ENCODE measurements around the gene SLC16A14. TPM values are rescaled to one million over a fixed set of nuclear protein-coding genes. Genes with fewer than 3 reads are reported as not detected.

The SLC16A14 gene
- polyA plus RNA-seq, 1 of the 3 experiments (the other 2 are of a cell fraction): 0.90 TPM

DNA sequence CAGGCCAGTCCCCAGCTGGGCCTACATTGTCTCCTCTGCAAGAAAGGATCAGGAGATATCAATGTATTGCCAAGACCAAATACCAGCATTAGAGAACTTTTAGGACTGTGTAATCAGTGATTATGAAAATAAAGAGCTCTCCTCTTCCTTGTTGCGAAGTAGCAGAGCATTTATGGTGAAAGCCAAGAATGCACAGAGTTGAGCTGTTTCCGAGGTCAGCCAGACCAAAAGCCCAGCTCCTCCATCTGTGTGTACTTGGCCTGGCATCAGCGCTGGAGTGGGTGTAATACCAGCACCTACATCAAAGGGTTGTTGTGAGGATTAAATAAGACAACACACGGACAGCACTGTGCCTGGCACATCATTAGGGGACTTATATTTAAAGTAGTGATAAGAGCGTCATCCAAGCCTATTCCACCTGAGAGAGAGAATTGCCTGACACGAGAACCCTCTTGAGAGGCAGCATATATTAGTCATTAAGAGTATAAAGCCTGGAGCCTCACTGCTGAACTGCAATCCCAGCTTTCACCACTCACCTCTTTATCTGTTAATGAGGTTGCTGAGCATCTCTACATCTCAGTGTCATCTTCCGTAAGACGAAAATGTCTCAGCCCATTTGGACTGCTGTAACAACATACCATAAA, 7.4 kb upstream of the SLC16A14 start:
- H3K4me1 ChIP-seq (ENCODE audit: control insufficient read depth in 1 of 2, insufficient read depth in 2 of 2, low read depth in 1 of 2, low read length in 1 of 2): no peaks in the 10 kb centered on the region
- WGBS (ENCODE audit: low lambda C conversion rate): 58% methylated on average over 7 of the region's 8 CpGs
- H3K4me2 ChIP-seq: no peak overlapping the region
- H3K9me3 ChIP-seq: no peaks in the 10 kb centered on the region
- ChIA-PET CTCF (no interaction called here), POLR2A (no interaction called here)
- H3K9ac ChIP-seq: no peak overlapping the region
- H3K36me3 ChIP-seq (replicated peaks in 1 of 2; ENCODE audit: control insufficient read depth in 1 of 2, insufficient read depth in 2 of 2, low read length in 1 of 2): no peaks in the 10 kb centered on the region
- no peaks in the 10 kb centered on the region for H4K20me1 ChIP-seq (ENCODE audit: insufficient read depth)
- H2AFZ ChIP-seq (ENCODE audit: low read depth): no peak overlapping the region
- H3K27me3 ChIP-seq (ENCODE audit: insufficient read depth): no peaks in the 10 kb centered on the region; the same call in 1 of the 2 replicates
- H3K79me2 ChIP-seq (ENCODE audit: insufficient read depth): no peaks in the 10 kb centered on the region
- no peak for TF ChIP-seq FOXJ3 (CRISPR knock-in tag; IDR thresholded peaks at IDR 0.05)
- TF ChIP-seq NFIC (IDR thresholded peaks at IDR 0.05; ENCODE audit: borderline replicate concordance): no peak
- TF ChIP-seq MEF2A (IDR thresholded peaks at IDR 0.05; ENCODE audit: borderline replicate concordance, low read depth): no peak
- TF ChIP-seq GATA2 (CRISPR knock-in tag; IDR thresholded peaks at IDR 0.05): no peak
- no peak for TF ChIP-seq YY1 (IDR thresholded peaks at IDR 0.05; ENCODE audit: low read depth)
- H3K27ac ChIP-seq (ENCODE audit: low read depth in 2 of 2, low read length in 1 of 2): no peak overlapping the region
- no peak overlapping the region for H3K4me3 ChIP-seq (ENCODE audit: low read depth in 2 of 2, low read length in 1 of 2)
- no peak for DNase-seq
- no peaks in the 10 kb centered on the region for H3F3A ChIP-seq (replicated peaks; ENCODE audit: insufficient read depth)
- H3K9me2 ChIP-seq: no peaks in the 10 kb centered on the region

DNA sequence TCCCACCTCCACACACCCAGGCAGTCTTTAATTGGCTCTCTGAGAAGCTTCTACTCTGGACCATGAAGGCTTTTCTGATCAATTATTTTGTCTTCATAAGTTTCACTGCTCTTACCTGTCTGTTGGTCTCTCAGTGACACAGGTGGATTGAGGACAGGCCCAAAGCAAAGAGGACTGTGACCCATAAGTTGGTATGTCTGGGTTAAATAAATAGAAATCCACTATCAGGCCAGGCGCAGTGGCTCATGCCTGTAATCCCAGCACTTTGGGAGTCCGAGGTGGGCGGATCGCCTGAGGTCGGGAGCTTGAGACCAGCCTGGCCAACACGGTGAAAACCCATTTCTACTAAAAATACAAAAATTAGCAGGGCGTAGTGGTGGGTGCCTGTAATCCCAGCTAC, 2.7 kb upstream of the SLC16A14 start:
- Histone ChIP-seq H3K36me3 (replicated peaks in 1 of 2; ENCODE audit: control insufficient read depth in 1 of 2, insufficient read depth in 2 of 2, low read length in 1 of 2) (no peaks in the 10 kb centered on the region), H4K20me1 (ENCODE audit: insufficient read depth) (no peaks in the 10 kb centered on the region), H3K9ac (no peak overlapping the region), H3K27ac (ENCODE audit: low read depth in 2 of 2, low read length in 1 of 2) (no peak overlapping the region), H3K27me3 (ENCODE audit: insufficient read depth) (no peaks in the 10 kb centered on the region), H3F3A (replicated peaks; ENCODE audit: insufficient read depth) (no peaks in the 10 kb centered on the region), H3K4me1 (ENCODE audit: control insufficient read depth in 1 of 2, insufficient read depth in 2 of 2, low read depth in 1 of 2, low read length in 1 of 2) (no peaks in the 10 kb centered on the region; a peak in 1 of 4 replicates), H3K79me2 (ENCODE audit: insufficient read depth) (no peaks in the 10 kb centered on the region), H2AFZ (ENCODE audit: low read depth) (no peak overlapping the region), H3K9me3 (no peaks in the 10 kb centered on the region), H3K4me3 (ENCODE audit: low read depth in 2 of 2, low read length in 1 of 2) (no peak overlapping the region), H3K9me2 (no peaks in the 10 kb centered on the region), H3K4me2 (no peak overlapping the region)
- WGBS (ENCODE audit: low lambda C conversion rate): 92% methylated on average over 7 of the region's 7 CpGs
- no peak for DNase-seq
- POLR2A ChIA-PET: no interaction called here
- CTCF ChIA-PET: interaction anchor here (1.1 to 5.8 kb wide), 2 partner anchors 19 to 88 kb away, joined by 4 to 69 read pairs; no protein-coding TSS in a partner anchor
- TF ChIP-seq TCF12 (IDR thresholded peaks at IDR 0.05): no peak
- TF ChIP-seq RAD21 (IDR thresholded peaks at IDR 0.05; ENCODE audit: low read length): no peak
- TF ChIP-seq, protein P1, sequence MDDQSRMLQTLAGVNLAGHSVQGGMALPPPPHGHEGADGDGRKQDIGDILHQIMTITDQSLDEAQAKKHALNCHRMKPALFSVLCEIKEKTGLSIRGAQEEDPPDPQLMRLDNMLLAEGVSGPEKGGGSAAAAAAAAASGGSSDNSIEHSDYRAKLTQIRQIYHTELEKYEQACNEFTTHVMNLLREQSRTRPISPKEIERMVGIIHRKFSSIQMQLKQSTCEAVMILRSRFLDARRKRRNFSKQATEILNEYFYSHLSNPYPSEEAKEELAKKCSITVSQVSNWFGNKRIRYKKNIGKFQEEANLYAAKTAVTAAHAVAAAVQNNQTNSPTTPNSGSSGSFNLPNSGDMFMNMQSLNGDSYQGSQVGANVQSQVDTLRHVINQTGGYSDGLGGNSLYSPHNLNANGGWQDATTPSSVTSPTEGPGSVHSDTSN (IDR thresholded peaks at IDR 0.05): no peak
- TF ChIP-seq MAX (IDR thresholded peaks at IDR 0.05; ENCODE audit: low read depth): no peak
- TF ChIP-seq, protein P2, sequence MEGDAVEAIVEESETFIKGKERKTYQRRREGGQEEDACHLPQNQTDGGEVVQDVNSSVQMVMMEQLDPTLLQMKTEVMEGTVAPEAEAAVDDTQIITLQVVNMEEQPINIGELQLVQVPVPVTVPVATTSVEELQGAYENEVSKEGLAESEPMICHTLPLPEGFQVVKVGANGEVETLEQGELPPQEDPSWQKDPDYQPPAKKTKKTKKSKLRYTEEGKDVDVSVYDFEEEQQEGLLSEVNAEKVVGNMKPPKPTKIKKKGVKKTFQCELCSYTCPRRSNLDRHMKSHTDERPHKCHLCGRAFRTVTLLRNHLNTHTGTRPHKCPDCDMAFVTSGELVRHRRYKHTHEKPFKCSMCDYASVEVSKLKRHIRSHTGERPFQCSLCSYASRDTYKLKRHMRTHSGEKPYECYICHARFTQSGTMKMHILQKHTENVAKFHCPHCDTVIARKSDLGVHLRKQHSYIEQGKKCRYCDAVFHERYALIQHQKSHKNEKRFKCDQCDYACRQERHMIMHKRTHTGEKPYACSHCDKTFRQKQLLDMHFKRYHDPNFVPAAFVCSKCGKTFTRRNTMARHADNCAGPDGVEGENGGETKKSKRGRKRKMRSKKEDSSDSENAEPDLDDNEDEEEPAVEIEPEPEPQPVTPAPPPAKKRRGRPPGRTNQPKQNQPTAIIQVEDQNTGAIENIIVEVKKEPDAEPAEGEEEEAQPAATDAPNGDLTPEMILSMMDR (IDR thresholded peaks at IDR 0.05): no peak
- TF ChIP-seq EP300 (IDR thresholded peaks at IDR 0.05; ENCODE audit: borderline replicate concordance in 1 of 2, low read depth in 1 of 2, low read length in 1 of 2): no peak
- TF ChIP-seq SMC3 (IDR thresholded peaks at IDR 0.05; ENCODE audit: low read depth, low read length): no peak
- TF ChIP-seq NFIC (IDR thresholded peaks at IDR 0.05; ENCODE audit: borderline replicate concordance): no peak
- TF ChIP-seq, protein P3, sequence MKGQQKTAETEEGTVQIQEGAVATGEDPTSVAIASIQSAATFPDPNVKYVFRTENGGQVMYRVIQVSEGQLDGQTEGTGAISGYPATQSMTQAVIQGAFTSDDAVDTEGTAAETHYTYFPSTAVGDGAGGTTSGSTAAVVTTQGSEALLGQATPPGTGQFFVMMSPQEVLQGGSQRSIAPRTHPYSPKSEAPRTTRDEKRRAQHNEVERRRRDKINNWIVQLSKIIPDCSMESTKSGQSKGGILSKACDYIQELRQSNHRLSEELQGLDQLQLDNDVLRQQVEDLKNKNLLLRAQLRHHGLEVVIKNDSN (IDR thresholded peaks at IDR 0.05; ENCODE audit: borderline replicate concordance, low read depth): no peak
- TF ChIP-seq RCOR1 (IDR thresholded peaks at IDR 0.05; ENCODE audit: low read length): no peak
- no peak for TF ChIP-seq RXRA (IDR thresholded peaks at IDR 0.05; ENCODE audit: borderline replicate concordance, low read depth)
- no peak for TF ChIP-seq RFX5 (IDR thresholded peaks at IDR 0.05; ENCODE audit: low read length)
- no peak for TF ChIP-seq FOSL2 (IDR thresholded peaks at IDR 0.05; ENCODE audit: borderline replicate concordance, low read depth)
- no peak for TF ChIP-seq YY1 (IDR thresholded peaks at IDR 0.05; ENCODE audit: low read depth)
- no peak for TF ChIP-seq TAF1 (IDR thresholded peaks at IDR 0.05; ENCODE audit: borderline replicate concordance, low read depth, low read length)
- TF ChIP-seq, protein P4, sequence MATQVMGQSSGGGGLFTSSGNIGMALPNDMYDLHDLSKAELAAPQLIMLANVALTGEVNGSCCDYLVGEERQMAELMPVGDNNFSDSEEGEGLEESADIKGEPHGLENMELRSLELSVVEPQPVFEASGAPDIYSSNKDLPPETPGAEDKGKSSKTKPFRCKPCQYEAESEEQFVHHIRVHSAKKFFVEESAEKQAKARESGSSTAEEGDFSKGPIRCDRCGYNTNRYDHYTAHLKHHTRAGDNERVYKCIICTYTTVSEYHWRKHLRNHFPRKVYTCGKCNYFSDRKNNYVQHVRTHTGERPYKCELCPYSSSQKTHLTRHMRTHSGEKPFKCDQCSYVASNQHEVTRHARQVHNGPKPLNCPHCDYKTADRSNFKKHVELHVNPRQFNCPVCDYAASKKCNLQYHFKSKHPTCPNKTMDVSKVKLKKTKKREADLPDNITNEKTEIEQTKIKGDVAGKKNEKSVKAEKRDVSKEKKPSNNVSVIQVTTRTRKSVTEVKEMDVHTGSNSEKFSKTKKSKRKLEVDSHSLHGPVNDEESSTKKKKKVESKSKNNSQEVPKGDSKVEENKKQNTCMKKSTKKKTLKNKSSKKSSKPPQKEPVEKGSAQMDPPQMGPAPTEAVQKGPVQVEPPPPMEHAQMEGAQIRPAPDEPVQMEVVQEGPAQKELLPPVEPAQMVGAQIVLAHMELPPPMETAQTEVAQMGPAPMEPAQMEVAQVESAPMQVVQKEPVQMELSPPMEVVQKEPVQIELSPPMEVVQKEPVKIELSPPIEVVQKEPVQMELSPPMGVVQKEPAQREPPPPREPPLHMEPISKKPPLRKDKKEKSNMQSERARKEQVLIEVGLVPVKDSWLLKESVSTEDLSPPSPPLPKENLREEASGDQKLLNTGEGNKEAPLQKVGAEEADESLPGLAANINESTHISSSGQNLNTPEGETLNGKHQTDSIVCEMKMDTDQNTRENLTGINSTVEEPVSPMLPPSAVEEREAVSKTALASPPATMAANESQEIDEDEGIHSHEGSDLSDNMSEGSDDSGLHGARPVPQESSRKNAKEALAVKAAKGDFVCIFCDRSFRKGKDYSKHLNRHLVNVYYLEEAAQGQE (IDR thresholded peaks at IDR 0.05; ENCODE audit: low read depth, low read length): no peak

All from SK-N-SH (cell line).